NCI-H146 (cell line): Measurements from ENCODE around the gene LRRN3.
A peak's percentile ranks its signal among the peaks of the same experiment; 100 is the strongest.

ENCODE experiments used
- DNase-seq: peaks from one replicate; lab custom pipeline; 2025; lab: John Stamatoyannopoulos, UW

The LRRN3 gene

GRCh38 chr7:111107579-111107978 lies 16.7 kb downstream of the LRRN3 start:
- no peak for DNase-seq

- peak; percentile 29 for DNase-seq
These were observed 17.1 kb downstream of the LRRN3 start for GRCh38 chr7:111108000-111108399.

- DNase-seq: peak; percentile 17
These were observed 17.6 kb downstream of the LRRN3 start for GRCh38 chr7:111108496-111108895.

GRCh38 chr7:111112439-111112838 lies 21.5 kb downstream of the LRRN3 start:
- no peak for DNase-seq

GRCh38 chr7:111113263-111114017 lies 22.5 kb downstream of the LRRN3 start:
- no peak for DNase-seq

- no peak for DNase-seq
These were observed 25.0 kb downstream of the LRRN3 start for GRCh38 chr7:111115966-111116365.

GRCh38 chr7:111126987-111127386 lies 36.1 kb downstream of the LRRN3 start:
- no peak for DNase-seq

GRCh38 chr7:111129435-111129834 lies 38.5 kb downstream of the LRRN3 start:
- no peak for DNase-seq

GRCh38 chr7:111132833-111133232 lies 41.9 kb downstream of the LRRN3 start:
- DNase-seq: no peak

GRCh38 chr7:111137296-111138192 lies 46.6 kb downstream of the LRRN3 start:
- no peak for DNase-seq

- no peak for DNase-seq
These were observed 47.3 kb downstream of the LRRN3 start for GRCh38 chr7:111138193-111138569.

- no peak for DNase-seq
These were observed 47.7 kb downstream of the LRRN3 start for GRCh38 chr7:111138586-111138985.

GRCh38 chr7:111140091-111140865 lies 49.4 kb downstream of the LRRN3 start:
- no peak for DNase-seq

- DNase-seq: no peak
These were observed 54.5 kb downstream of the LRRN3 start for GRCh38 chr7:111145472-111145871.

- no peak for DNase-seq
These were observed 55.2 kb downstream of the LRRN3 start for GRCh38 chr7:111146136-111146535.

GRCh38 chr7:111147708-111148533 lies 57.0 kb downstream of the LRRN3 start:
- no peak for DNase-seq

GRCh38 chr7:111150709-111151108 lies 59.8 kb downstream of the LRRN3 start:
- no peak for DNase-seq

GRCh38 chr7:111159426-111159825 lies 68.5 kb downstream of the LRRN3 start:
- no peak for DNase-seq

GRCh38 chr7:111160297-111160696 lies 69.4 kb downstream of the LRRN3 start:
- DNase-seq: no peak

GRCh38 chr7:111162692-111163091 lies 71.8 kb downstream of the LRRN3 start:
- no peak for DNase-seq

GRCh38 chr7:111164442-111164841 lies 73.5 kb downstream of the LRRN3 start:
- no peak for DNase-seq

- DNase-seq: peak; percentile 81
These were observed 77.3 kb downstream of the LRRN3 start for GRCh38 chr7:111168182-111168581.
